IgD-negative memory B cell (primary cell): ENCODE results near the gene OAS1. TPM values are rescaled to one million over a fixed set of nuclear protein-coding genes. Genes with fewer than 3 reads are reported as not detected.

ENCODE experiments used
- H3K27ac Mint-ChIP-seq, 3 donors: one replicate each; pipeline ENCODE4 v1.8.0; 2020 to 2022; ENCODE audit warnings: mild to moderate bottlenecking in 3 of 3, mixed read lengths in 3 of 3, moderate library complexity in 1 of 3
- H3K27me3 Mint-ChIP-seq: one replicate; pipeline ENCODE4 v1.8.0; 2021; ENCODE audit warnings: mixed read lengths
- H3K36me3 Mint-ChIP-seq: one replicate; pipeline ENCODE4 v1.8.0; 2020; ENCODE audit warnings: mild to moderate bottlenecking, mixed read lengths
- H3K4me1 Mint-ChIP-seq, 3 donors: one replicate each; pipeline ENCODE4 v1.8.0; 2020 to 2022; ENCODE audit warnings: mixed read lengths in 3 of 3, mild to moderate bottlenecking in 1 of 3
- H3K4me3 Mint-ChIP-seq, 4 donors: one replicate each; pipeline ENCODE4 v1.8.0; 2020 to 2022; ENCODE audit warnings: mild to moderate bottlenecking in 4 of 4, mixed read lengths in 4 of 4, moderate library complexity in 3 of 4
- H3K9me3 Mint-ChIP-seq, 3 donors: one replicate each; pipeline ENCODE4 v1.8.0; 2020 to 2021; ENCODE audit warnings: mixed read lengths in 3 of 3, mild to moderate bottlenecking in 1 of 3
- polyA plus RNA-seq: library from polyadenylated mRNA; unstranded; fragments of 300-500 nt; fragmentation: Illumina TruSeq; gene quantifications from one replicate; pipeline ENCODE4 v1.2.3, GENCODE V29; 2021

Gene OAS1
- 115 TPM for polyA plus RNA-seq

GRCh38 chr12:112906712-112907414 is at the start of gene OAS1:
Gene OAS1, plus strand, starts transcription at chr12:112906962. Its CDS starts 78 bp downstream, at chr12:112907040.
- Mint-ChIP-seq H3K27me3 (no peaks in the 10 kb centered on the region), H3K9me3 (no peaks in the 10 kb centered on the region), H3K4me1 (peaks cover 39 to 68% (median 64%) of the 10 kb centered on the region in 3 donors), H3K27ac (peak within 1 kb of the TSS; percentile 91 to 95 (median 94)), H3K4me3 (peak within 1 kb of the TSS; percentile 93 to 98 (median 97)), H3K36me3 (peaks cover 7% of the 10 kb centered on the region)

DNA sequence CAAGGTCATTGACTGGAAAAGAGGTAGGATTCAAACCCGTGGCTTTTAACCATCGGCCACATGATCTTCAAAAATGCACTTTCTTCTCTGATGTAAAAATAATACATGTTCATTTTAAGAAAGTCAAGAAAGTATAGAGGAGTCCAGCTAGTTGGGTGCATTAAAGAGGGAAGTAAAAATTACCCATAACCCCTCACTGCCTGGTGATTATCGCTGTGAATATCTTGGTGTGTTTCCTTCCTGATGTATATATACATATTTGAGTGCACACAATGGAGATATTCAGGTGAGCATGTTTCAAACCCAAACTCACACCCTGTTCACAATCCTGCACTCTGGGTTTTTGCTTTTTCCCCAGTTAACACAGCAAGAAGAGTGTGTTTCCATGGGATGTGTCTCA is 47.5 kb upstream of the OAS1 start:
- Mint-ChIP-seq H3K27me3 (peaks cover 34% of the 10 kb centered on the region), H3K9me3 (peaks cover 0 to 2% (median 0%) of the 10 kb centered on the region in 3 donors), H3K4me3 (no peak overlapping the region), H3K27ac (no peak overlapping the region), H3K36me3 (no peaks in the 10 kb centered on the region), H3K4me1 (peaks cover 0 to 1% (median under 1%) of the 10 kb centered on the region in 3 donors)

GRCh38 chr12:112860181-112860580 is 46.6 kb upstream of the OAS1 start:
- Mint-ChIP-seq H3K9me3 (peaks cover 0 to 2% (median 0%) of the 10 kb centered on the region in 3 donors), H3K36me3 (no peaks in the 10 kb centered on the region), H3K27ac (no peak overlapping the region), H3K4me1 (peaks cover 0 to 5% (median 2%) of the 10 kb centered on the region in 3 donors), H3K4me3 (no peak overlapping the region), H3K27me3 (peaks cover 34% of the 10 kb centered on the region)

GRCh38 chr12:112861284-112861683 is 45.5 kb upstream of the OAS1 start:
- H3K4me1 Mint-ChIP-seq: peaks cover 0 to 5% (median 2%) of the 10 kb centered on the region in 3 donors
- H3K27me3 Mint-ChIP-seq: peaks cover 29% of the 10 kb centered on the region
- no peak overlapping the region for H3K27ac Mint-ChIP-seq

DNA sequence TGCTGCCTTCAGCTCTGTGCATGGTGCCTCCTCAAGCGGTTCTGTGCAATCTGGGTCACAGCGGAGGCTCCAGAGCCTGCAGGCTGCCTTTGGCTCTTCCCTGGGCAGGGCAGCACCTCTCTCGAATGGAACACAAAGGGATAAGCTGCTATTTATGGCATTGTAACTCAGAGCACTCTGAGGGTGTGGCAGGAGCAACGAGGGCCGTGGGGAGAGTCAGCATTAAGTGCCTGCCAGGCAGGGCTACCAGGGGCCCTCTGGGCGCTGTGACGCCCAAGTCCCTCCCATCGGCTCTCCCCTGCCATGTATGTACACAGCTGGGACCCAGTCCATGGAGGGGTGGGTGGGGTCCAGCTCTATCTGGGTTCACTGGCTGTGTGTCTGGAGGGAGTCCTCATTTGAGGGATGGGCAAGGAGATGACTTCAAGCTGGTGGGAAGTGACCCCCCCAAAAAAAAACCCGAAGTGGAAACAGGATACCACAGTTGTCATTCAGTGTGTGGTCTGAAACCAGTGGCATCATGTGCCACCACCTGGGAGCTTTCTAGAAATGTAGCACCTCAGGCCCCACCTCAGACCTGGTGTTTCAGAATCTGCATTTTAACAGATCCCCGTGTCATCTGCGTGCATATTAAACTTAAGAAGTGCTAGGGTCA is 44.0 kb upstream of the OAS1 start:
- peaks cover 0 to 2% (median 0%) of the 10 kb centered on the region in 3 donors for H3K9me3 Mint-ChIP-seq
- H3K4me3 Mint-ChIP-seq: no peak overlapping the region
- peaks cover 0 to 5% (median 2%) of the 10 kb centered on the region in 3 donors for H3K4me1 Mint-ChIP-seq
- H3K36me3 Mint-ChIP-seq: no peaks in the 10 kb centered on the region
- peaks cover 25% of the 10 kb centered on the region for H3K27me3 Mint-ChIP-seq
- no peak overlapping the region for H3K27ac Mint-ChIP-seq

More at GRCh38 chr12:112861284-112861683, 45.5 kb upstream of the OAS1 start:
- Mint-ChIP-seq H3K9me3 (peaks cover 0 to 2% (median 0%) of the 10 kb centered on the region in 3 donors), H3K36me3 (no peaks in the 10 kb centered on the region), H3K4me3 (no peak overlapping the region)

DNA sequence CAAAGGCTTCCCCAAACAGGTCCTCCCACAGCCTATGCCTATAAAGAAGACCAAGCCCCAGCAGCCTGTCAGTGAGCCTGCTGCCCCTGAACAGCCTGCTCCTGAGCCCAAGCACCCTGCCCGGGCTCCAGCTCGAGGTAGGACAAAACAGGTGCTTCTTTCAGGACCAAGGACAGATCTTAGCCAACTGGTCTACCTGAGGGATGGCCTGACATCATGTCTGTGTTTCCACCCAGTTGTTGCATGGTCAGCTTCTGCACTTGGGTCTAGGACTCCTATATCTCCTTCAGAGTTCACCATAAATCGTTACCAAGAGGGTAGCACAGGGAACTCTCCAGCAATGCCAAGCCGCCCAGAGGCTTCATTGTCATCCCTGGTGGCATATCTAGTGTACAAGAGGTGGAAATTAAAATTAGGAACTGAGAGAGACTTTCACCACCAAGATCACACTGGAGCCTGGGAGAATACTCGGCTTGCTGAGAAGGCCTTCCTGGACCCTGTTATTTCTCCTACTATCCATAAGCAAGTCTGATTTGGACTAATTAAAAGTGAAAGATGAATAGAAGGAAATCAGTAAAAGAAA is 38.2 kb upstream of the OAS1 start:
- H3K4me1 Mint-ChIP-seq: peaks cover 6 to 17% (median 10%) of the 10 kb centered on the region in 3 donors
- peaks cover 7% of the 10 kb centered on the region for H3K27me3 Mint-ChIP-seq
- peaks cover 0 to 1% (median 0%) of the 10 kb centered on the region in 3 donors for H3K9me3 Mint-ChIP-seq
- H3K36me3 Mint-ChIP-seq: peaks cover 3% of the 10 kb centered on the region
- H3K4me3 Mint-ChIP-seq: no peak overlapping the region
- H3K27ac Mint-ChIP-seq: no peak overlapping the region

GRCh38 chr12:112869091-112869490 is 37.7 kb upstream of the OAS1 start:
- H3K4me1 Mint-ChIP-seq: peaks cover 6 to 17% (median 10%) of the 10 kb centered on the region in 3 donors
- H3K27ac Mint-ChIP-seq: no peak overlapping the region
- H3K27me3 Mint-ChIP-seq: peaks cover 7% of the 10 kb centered on the region
- peaks cover 3% of the 10 kb centered on the region for H3K36me3 Mint-ChIP-seq
- H3K4me3 Mint-ChIP-seq: no peak overlapping the region
- H3K9me3 Mint-ChIP-seq: peaks cover 0 to 1% (median 0%) of the 10 kb centered on the region in 3 donors

DNA sequence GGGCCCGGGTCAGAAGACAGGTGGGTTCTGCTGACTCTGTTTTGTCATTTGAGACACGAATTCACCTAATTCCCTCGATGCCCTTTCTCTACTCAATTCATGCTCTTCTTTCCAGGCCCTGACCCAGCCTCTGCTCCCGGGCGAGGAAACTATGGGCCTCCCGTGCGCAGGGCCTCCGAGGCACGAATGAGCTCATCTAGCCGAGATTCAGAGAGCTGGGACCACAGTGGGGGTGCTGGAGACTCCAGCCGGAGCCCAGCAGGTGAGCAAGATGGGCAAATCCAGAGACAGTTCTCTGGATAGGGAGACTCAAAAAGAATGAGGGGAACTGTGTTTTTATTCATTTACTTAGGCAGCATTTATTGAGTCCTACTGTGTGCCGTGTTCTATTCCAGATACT is 37.0 kb upstream of the OAS1 start:
- Mint-ChIP-seq H3K36me3 (peaks cover 3% of the 10 kb centered on the region), H3K27ac (no peak overlapping the region), H3K4me3 (no peak overlapping the region), H3K27me3 (peaks cover 7% of the 10 kb centered on the region), H3K4me1 (peaks cover 6 to 12% (median 8%) of the 10 kb centered on the region in 3 donors), H3K9me3 (peaks cover 0 to 1% (median 0%) of the 10 kb centered on the region in 3 donors)

- H3K4me3 Mint-ChIP-seq: peak overlapping the region in 2 of 4 donors; percentile 7 to 64
- peaks cover 7% of the 10 kb centered on the region for H3K27me3 Mint-ChIP-seq
- H3K27ac Mint-ChIP-seq: no peak overlapping the region
- H3K9me3 Mint-ChIP-seq: peaks cover 0 to 1% (median 0%) of the 10 kb centered on the region in 3 donors
- peaks cover 3% of the 10 kb centered on the region for H3K36me3 Mint-ChIP-seq
- peaks cover 6 to 11% (median 8%) of the 10 kb centered on the region in 3 donors for H3K4me1 Mint-ChIP-seq
These were observed 36.3 kb upstream of the OAS1 start for GRCh38 chr12:112870267-112870980.

DNA sequence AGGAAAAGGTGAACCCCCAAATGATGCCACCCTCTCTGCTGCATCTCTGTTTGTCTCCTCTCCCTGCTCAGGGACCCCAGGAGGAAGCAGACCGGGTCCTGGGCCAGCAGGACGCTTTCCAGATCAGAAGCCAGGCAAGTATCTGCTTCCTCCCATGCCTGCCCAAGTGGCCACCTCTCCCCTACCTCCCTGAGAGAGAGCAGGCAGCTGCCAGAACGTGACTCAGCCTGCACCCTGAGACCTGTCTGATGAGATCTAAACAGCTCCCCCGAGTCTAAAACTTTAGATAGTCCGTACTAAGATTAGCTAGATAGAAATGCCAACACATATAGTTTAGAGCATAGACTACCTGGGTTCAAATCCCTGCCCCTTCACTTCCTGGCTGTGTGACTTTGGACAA is 31.2 kb upstream of the OAS1 start:
- Mint-ChIP-seq H3K4me3 (no peak overlapping the region), H3K36me3 (no peaks in the 10 kb centered on the region), H3K9me3 (peaks cover 0 to 4% (median 0%) of the 10 kb centered on the region in 3 donors), H3K27me3 (peaks cover 23% of the 10 kb centered on the region), H3K4me1 (peaks cover 2 to 7% (median 3%) of the 10 kb centered on the region in 3 donors), H3K27ac (no peak overlapping the region)

DNA sequence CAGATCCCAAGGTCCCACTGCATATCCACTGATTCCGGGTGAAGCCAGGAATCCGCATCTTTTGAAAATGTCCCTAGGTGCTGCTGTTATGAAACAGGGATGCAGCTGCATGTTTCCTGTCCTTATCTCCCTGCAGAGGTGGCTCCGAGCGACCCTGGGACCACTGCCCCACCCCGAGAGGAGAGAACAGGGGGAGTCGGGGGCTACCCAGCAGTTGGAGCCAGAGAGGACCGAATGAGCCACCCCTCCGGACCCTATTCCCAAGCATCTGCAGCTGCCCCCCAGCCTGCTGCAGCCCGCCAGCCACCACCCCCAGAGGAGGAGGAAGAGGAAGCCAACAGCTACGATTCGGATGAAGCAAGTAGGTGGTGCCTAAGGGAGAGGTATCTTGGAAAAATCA is 30.3 kb upstream of the OAS1 start:
- Mint-ChIP-seq H3K4me1 (no peaks in the 10 kb centered on the region), H3K36me3 (no peaks in the 10 kb centered on the region), H3K27me3 (peaks cover 25% of the 10 kb centered on the region), H3K9me3 (peaks cover 0 to 4% (median 0%) of the 10 kb centered on the region in 3 donors), H3K27ac (no peak overlapping the region), H3K4me3 (no peak overlapping the region)

GRCh38 chr12:112877006-112877405 is 29.8 kb upstream of the OAS1 start:
- H3K4me1 Mint-ChIP-seq: no peaks in the 10 kb centered on the region
- H3K27ac Mint-ChIP-seq: no peak overlapping the region
- no peak overlapping the region for H3K4me3 Mint-ChIP-seq
- H3K27me3 Mint-ChIP-seq: peaks cover 25% of the 10 kb centered on the region
- H3K36me3 Mint-ChIP-seq: no peaks in the 10 kb centered on the region
- peaks cover 0 to 4% (median 0%) of the 10 kb centered on the region in 3 donors for H3K9me3 Mint-ChIP-seq

GRCh38 chr12:112878488-112878887 is 28.3 kb upstream of the OAS1 start:
- Mint-ChIP-seq H3K4me3 (no peak overlapping the region), H3K27ac (no peak overlapping the region), H3K27me3 (peaks cover 28% of the 10 kb centered on the region), H3K9me3 (peaks cover 0 to 4% (median 0%) of the 10 kb centered on the region in 3 donors), H3K36me3 (no peaks in the 10 kb centered on the region), H3K4me1 (no peaks in the 10 kb centered on the region)

DNA sequence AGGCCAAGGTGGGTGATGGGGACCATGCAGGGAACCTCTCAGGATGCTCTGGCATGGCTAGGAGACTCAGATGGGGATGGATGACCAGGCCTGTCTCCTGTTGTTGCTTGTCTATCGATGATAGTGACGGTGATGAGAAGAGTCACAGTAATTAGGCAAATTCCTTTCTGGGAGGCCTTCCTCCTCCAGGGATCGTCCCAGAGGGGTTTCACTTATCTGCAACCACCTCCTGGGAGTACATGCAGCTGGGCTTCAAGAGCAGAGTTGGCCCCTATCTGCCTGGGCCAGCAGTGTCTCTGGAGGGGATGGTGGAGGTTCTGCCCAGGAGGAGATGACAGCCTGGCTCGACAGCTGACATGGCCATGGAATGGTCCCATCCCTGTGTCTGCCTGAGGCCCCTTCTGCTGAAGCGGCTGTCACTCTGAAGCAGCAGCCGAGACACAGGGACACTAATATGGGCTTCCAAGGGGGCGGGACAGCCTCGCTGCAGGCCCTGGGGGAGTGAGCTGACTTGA is 27.5 kb upstream of the OAS1 start:
- H3K9me3 Mint-ChIP-seq: peaks cover 0 to 4% (median 0%) of the 10 kb centered on the region in 3 donors
- H3K27me3 Mint-ChIP-seq: peaks cover 28% of the 10 kb centered on the region
- H3K36me3 Mint-ChIP-seq: no peaks in the 10 kb centered on the region
- H3K4me3 Mint-ChIP-seq: no peak overlapping the region
- no peaks in the 10 kb centered on the region for H3K4me1 Mint-ChIP-seq
- no peak overlapping the region for H3K27ac Mint-ChIP-seq
